T1000 (cell line): ENCODE measurements around the gene MICA.
"Not testable (repeated sequence)": the region's sequence is repeated elsewhere in the genome, so short reads cannot be mapped to it uniquely, and the experiment has no call there.

Source experiments
- DNase-seq: peaks from one replicate; lab custom pipeline; 2025; ENCODE audit warnings: mixed read lengths; lab: John Stamatoyannopoulos, UW

MICA gene

GRCh38 chr6:31403283-31404060 is at the start of gene MICA:
TSS of gene MICA (plus strand) at chr6:31403595. CDS start at chr6:31403633, 38 bp downstream.
- DNase-seq = peak; percentile 85

GRCh38 chr6:31354158-31354863 is 49.1 kb upstream of the MICA start:
- no peak for DNase-seq

- DNase-seq = no peak
Observed at GRCh38 chr6:31354864-31355582, 48.4 kb upstream of the MICA start.

- DNase-seq = no peak
Observed at GRCh38 chr6:31355583-31355948, 47.8 kb upstream of the MICA start.

- no peak for DNase-seq
Observed at GRCh38 chr6:31356216-31356945, 47.0 kb upstream of the MICA start.

GRCh38 chr6:31356946-31357466 is 46.4 kb upstream of the MICA start, which contains the start of gene HLA-B:
TSS of gene HLA-B (minus strand) at chr6:31357179. CDS start at chr6:31357158, 21 bp downstream.
- DNase-seq = peak; percentile 31

GRCh38 chr6:31357886-31358285 is 45.5 kb upstream of the MICA start:
- no peak for DNase-seq

GRCh38 chr6:31358302-31358701 is 45.1 kb upstream of the MICA start:
- DNase-seq = no peak

GRCh38 chr6:31359581-31359980 is 43.8 kb upstream of the MICA start:
- no peak for DNase-seq

GRCh38 chr6:31362751-31363150 is 40.6 kb upstream of the MICA start:
- DNase-seq = no peak

- no peak for DNase-seq
Observed at GRCh38 chr6:31363811-31364210, 39.6 kb upstream of the MICA start.

- no peak for DNase-seq
Observed at GRCh38 chr6:31365864-31366263, 37.5 kb upstream of the MICA start.

GRCh38 chr6:31366693-31367470 is 36.5 kb upstream of the MICA start:
- peak; percentile 80 for DNase-seq

- DNase-seq = no peak
Observed at GRCh38 chr6:31368461-31368860, 34.9 kb upstream of the MICA start.

GRCh38 chr6:31374118-31374517 is 29.3 kb upstream of the MICA start:
- DNase-seq = not testable (repeated sequence)

GRCh38 chr6:31375699-31376098 is 27.7 kb upstream of the MICA start:
- no peak for DNase-seq

GRCh38 chr6:31377029-31377428 is 26.4 kb upstream of the MICA start:
- no peak for DNase-seq

- DNase-seq = no peak
Observed at GRCh38 chr6:31378062-31378720, 25.2 kb upstream of the MICA start.

GRCh38 chr6:31378721-31379103 is 24.7 kb upstream of the MICA start:
- DNase-seq = no peak

- DNase-seq = no peak
Observed at GRCh38 chr6:31379850-31380249, 23.5 kb upstream of the MICA start.
